GM21529 (cell line): ENCODE data around the gene ABCD4.

Source experiments
- ATAC-seq: cut with Tn5 transposase; IDR thresholded peaks from one replicate; pipeline ENCODE4 v1.9.1; 2021; ENCODE audit not compliant: unreplicated experiment

Gene ABCD4

DNA sequence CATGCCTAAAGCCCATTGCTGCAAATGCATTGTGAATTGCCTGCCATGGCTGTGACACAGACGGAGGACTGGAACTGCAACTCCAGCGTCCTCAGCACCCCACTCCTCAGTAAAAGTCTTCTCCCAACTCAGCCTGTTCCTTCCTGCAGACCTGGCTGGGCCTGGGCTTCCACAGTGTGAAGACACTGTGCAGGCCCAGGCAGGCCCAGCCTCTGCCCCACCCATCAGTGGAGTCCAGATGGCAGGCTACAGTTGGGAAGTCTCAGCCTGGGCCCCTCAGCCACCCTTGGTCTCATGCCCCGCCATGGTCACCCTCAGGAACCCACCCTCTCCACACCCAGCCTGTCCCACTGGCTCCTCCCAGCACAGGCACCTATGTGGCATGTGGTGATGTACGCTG lies 41.4 kb downstream of the ABCD4 start:
- no peak for ATAC-seq

DNA sequence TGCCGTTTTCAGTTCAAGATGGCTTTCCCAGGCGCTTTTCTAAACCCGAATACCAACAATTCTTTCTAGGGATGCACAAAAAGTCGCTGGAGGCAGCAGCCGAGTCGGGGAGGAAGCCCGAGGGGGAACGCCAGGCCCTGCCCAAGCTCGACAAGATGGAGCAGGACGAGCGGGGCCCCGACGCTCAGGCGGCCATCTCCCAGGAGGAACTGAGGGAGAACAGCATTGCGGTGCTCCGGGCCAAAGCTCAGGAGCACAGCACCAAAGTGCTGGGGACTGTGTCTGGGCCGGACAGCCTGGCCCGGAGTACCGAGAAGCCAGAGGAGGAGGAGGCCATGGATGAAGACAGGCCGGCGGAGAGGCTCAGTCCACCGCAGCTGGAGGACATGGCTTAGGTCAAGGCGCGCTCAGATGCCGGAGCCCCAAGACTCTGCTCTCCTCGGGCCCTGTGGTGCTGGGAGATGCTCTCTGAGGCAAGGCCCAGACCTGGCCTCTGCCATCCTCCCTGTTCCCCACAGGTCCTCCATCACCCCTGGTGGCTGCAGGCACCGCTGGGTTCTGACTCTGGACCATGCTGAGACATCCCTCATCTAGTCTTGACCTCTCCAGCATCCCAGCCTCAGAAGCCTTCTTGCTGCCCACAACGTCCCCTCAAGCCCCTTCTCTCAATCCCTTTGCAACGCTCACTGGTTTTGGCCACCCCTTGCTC lies 42.1 kb downstream of the ABCD4 start:
- ATAC-seq = no peak

DNA sequence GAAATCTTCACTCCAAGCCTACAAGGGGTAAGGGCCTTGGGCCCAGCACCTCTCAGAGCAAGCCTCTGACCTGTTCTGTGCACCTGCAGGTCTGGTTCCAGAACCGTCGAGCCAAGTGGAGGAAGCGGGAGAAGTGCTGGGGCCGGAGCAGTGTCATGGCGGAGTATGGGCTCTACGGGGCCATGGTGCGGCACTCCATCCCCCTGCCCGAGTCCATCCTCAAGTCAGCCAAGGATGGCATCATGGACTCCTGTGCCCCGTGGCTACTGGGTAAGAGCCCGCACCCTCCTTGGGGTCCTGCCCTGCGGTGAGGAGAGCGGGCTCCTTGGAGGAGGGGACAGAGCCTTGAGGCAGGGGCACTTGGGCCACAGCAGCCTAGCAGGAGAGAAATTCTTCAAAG lies 43.2 kb downstream of the ABCD4 start:
- ATAC-seq = no peak

DNA sequence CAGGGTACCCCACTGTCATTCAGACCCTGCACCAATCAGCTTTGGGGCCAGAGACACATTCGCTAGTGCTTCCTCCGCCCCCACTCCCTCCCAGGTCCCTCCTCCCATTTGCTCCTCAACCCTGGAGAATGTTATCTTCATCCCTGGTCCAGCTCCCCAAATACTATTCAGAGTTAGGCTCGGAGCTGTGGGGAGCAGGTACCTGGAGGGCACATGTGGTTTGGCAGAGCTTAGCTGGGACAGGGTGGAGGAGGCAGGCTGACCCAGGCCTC lies 44.0 kb downstream of the ABCD4 start:
- ATAC-seq = no peak

DNA sequence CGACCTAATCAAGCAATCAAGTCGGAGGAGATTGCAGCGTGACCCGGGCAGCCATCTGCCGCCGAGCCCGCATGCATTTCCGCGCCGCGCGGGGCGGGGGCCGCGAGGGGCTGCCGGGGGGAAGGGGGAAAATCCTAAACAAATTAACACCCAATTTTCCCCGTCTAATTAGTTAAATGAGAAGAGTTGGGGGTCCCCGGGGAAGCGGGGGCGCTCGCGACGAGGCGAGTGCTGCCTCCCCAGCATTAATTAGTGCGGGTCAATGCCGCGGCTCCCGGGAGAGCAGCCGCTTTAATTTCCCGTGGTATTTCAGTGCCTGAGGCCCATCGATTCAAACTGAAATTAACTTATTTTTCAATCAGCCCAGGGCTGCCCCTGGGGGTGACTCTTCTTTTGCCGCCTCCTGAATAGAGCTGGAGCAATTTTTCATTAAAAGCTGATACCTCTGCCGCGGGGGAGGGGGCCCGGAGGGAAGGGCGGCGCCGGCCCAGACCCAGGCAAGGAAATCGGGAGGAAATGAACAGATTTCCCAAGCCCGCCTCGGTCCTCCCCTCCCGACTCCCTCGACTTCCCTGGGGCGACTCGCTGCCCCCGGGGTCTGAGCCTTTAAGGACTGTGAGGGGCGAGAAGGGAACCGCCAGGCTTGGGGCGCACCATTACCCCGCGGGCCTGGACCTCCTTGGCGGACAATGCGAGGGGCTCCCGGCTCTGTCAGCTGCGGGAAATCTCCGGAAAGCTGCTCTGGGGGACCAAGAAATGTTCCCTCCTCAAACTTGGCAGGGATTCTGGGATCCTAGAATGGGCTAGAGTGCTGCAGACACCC lies 44.6 kb downstream of the ABCD4 start:
- ATAC-seq = no peak

DNA sequence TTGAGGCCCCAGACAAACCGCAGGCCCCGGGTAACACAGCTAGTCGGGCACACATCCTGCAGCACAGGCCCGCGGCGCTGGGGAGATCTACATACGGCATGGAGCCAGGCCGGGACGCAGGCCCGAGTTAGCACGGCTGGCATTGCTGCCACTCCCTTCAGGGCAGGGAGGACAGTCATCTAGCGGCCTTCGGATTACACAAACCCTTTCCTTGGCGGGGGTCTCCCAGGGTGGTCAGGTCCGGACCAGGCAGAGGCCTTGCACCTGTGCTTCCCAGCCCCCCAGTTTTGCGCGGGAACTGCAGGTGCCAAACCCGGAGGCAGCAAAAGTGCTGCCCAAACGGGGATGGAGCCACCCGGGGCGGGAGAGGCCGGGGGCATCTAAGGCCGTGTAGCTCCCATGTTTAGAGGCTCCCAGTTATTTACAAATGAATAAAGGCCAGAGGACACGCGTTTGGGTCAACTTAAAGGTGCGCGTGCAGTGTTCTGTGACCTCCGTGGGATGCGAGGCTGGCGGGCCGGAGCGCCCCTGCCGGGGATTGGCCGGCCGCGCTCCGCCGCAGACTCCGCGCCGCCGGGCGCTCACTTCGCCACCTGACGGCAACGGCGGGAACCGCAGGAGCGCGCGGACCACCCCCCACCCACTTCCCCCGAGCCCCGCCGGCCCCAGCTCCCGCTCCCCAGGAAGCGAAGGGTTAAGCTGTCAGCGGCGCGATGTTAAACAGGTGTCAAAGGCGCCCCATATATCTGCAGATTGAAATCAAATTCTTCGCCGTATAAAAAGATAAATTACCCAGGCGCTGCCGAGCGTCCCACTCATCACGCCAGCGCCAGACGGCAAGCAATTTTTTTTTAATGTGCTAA lies 45.4 kb downstream of the ABCD4 start:
- ATAC-seq = peak; percentile 71

DNA sequence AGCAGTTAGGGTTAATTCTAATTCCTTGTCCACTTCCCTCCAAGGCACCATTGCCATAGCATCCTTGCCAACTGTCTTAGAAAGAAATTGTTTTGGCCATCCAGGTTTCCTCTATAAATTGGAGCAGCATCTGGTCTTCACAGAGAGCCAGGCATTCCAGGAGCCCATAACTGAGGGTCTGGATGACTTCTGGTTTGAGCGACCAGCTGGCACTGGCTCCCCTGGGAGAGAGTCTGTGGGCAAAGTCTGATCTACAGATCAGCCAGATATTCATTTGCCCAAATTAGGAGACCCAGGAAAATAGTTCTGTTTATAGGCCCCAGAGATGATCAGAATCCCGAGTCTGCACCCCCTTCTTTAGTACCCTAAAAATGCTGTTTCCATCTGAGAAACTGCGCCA lies 47.5 kb downstream of the ABCD4 start:
- no peak for ATAC-seq

DNA sequence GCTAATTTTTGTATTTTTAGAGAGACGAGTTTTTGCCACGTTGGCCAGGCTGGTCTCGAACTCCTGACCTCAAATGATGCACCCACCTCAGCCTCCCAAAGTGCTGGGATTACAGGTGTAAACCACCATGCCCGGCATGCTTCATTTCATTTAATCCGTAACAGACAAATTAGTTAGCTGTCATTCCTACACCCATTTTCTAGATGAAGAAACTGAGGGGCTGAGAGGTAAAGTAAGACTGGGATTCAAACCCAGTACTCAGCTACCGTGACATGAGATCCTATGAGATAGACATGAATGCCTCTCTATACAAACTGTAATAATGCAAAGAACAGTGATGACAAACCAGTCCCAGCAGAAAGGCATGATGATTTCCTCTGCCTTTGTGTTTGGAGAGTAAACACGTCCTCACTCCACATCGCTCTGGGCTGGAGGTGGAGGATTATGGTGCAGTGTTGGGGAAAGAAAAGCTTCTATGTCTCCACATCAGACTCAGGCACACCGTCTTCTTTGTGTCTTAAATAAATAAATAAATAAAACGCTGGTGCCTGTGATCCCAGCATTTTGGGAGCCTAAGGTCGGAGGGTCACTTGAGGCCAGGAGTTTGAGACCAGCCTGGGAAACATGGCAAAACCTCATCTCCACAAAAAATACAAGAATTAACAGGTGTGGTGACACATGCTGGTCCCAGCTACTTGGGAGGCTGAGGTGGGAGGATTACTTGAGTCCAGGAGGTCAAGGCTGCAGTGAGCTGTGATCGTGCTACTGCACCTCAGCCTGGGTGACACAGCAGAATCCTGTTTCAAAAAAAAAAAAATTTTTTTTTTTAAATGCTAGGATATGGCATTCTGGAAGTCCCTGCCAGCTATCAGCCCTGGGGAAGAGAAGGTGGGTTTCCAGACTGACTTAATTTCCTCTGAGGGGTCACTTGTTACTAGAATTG lies 53.0 kb downstream of the ABCD4 start:
- no peak for ATAC-seq

DNA sequence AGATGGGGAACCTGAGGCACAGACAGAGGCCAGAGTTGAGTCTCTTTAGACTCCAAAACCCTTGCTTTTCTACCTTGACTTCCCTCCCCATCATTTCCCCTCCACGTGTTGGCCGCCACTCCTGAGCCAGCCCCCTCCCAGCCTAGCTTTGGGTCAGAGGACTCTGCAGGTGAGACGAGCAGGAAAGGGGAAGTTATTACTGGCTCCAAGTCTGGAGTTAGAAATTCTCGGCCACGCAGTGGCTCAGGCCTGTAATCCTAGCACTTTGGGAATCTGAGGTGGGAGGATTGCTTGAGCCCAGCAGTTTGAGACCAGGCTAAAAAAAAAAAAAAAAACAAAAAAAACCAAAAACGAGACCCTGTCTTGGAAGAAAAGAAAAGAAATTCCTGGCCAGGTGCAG lies 54.7 kb downstream of the ABCD4 start:
- ATAC-seq = no peak

DNA sequence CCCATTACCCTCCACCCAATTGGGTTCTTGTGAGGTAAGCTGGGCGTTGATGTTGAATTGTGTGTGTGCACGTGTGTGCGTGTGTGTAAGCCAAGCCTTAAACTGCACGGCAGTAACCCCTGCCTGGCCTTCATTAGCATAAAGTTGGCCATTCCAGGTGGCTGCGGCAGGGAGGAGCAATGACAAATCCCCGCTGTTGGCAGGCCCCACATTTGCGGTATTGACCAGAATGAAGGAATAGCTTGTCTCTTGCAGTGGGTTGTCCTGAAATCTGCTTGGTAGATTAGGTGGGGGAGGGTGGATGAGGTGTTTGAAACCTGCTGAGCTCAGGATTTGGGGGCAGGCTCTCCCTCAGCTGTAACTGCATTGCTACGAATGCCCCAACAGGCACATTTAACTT lies 56.2 kb downstream of the ABCD4 start:
- no peak for ATAC-seq

DNA sequence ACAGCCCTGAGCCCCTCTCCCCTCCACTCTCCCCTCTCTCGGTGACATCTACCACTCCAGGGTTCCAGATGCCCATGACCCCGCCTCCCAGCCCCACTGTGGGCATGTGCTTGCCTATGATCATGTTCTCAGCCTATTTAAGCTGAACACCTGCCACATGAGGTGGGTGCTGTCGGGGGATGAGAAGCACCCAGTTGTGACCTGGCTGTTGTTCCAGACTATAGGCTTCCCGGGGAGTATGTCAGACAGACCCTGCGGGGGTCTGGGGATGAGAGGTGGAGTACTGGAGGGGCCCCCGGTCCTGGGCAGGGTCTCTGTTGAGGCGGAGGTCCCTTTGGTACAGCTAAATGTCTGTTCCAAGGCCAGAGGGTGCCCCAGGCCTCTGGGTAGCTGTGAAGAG lies 57.4 kb downstream of the ABCD4 start:
- no peak for ATAC-seq

DNA sequence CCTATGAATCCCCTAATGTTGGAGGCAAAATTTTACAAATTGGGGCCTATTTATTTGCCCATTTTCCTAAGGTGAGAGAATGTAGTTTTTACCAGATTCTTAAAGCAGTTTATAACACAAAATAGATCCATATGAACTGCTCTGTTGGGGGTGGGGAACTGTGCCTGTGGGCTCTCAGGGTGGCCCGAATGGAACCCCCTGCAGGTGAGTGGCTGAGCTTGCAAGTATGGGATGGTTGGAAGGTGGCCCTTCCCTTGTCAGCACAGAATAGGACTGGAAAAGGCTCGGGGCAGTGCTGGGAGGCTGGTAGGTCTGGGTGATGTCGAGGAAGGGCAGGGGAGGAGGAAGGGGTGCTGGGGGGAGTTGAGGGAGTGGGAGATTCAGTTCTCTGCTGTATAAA lies 58.6 kb downstream of the ABCD4 start:
- no peak for ATAC-seq

DNA sequence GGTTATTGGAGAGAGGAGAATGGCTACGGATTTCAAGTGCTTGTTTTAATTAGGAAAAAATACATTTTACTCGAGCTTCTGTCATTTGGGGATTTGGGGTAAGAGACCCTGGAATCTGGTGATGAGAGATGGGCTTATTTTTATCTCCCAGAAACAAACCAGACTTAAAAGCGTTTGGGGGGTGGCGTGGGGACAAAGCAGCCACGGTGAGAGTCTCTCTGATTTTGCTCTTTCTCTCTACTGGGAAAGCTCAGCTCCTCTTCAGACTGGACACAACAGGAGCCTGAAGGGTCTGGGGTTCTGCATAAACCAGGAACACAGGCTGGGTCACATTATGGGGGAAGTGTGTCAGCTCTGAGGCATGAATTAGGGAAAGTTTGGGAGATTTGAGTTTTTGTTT lies 59.7 kb downstream of the ABCD4 start:
- no peak for ATAC-seq

DNA sequence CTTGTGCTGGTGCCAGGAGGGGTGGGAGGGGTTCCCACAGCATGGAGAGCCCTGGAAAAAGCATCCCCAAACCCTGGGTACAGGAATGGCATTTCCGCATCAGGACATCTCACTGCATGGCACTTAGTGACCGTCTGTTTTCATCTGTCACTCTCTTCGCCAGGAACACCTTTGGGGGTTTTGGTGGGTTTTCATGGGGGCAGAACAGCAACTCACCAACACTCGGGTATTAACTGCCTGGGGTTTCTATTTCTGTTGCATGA lies 60.0 kb downstream of the ABCD4 start:
- no peak for ATAC-seq

DNA sequence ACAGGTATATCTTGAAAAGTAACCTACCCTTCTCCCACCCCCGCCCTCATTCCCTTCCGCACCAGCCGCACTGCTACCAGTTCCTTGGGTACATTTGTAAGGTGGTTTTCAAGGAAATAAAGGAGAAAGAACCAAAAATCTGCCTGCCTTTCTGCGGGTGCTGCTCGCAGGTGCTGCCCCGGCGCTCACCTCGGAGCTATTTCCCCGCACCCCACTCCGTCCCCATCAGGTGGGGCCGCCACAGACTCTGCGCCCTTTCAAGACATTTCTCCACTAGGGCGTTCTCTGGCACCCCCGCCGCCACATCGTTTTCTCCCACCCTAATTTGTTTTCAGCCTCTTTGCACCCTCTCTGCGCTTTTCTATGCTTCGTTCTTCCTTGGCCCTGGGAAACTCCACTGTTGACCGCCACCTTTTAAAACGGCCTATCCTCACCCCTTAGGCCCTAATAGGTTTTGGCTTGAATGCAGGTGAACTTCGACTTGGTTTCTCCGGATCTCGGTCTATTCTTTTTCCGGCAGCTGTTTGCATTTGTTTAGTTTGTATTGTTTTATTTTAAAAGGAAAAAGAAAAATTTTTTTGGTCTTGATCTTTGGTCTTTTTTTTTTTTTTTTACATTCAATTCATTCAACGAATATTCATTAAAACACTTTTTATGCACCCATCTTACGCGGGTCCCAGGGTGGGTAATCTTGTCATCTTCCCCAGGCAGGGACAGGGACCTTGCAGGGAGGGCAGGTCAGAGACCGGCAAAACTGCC lies 60.5 kb downstream of the ABCD4 start:
- ATAC-seq = no peak

DNA sequence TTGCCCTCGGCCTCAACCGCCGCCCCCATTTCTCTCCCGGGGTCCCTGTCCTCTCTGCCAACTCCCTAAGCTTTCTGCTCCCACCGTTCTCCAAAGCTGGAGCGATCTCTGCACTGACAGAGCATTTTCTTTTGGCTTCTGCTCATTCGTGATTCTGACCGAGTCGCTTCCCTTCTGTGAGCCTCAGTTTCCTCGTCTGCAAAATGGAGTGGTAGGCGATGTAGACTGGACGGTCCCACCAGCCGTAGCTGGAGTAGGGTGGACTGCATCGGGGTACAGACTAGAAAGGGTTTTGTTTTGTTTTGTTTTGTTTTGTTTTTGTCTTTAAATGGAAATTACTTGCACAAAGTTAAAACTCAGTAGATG lies 61.1 kb downstream of the ABCD4 start:
- no peak for ATAC-seq

DNA sequence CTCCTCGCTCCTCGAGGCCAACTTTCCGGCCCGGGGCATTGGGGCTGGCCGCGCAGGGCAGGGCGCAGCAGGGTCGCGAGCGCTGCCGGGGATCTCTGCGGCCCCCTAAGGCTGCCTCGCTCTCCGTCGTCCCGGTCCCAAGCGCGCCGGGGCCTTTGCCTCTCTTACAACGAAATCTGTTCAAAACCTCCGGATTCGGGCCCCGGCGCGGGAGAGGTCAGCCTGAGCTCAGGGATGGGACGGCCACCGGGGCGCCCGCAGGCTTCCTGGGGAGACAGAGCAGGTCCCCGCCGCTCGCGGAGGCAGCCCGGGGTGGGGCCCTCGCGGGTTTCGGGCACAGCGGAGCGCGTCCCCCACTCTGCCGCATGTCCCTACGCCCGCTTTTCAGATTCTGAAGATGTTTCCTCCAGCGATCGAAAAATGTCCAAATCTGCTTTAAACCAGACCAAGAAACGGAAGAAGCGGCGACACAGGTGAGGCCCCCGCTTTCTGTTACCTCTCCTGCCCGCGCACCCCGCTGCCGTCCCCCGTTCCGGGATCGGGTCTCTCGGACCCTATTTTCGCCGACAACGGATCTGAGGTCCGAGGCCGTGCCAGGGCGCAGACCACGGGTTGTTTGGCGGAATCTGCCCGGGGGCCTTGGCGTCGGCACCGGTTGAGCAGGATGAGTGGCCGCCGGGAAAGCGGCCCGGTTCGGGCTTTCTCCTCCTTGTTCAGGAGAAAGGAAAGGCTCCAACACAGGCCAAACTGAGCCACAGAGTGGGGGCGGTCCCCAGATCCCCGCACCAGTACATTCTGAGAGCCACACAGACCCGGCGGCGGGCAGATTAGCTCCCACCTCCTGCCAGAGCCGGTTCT lies 61.7 kb downstream of the ABCD4 start:
- ATAC-seq = no peak

DNA sequence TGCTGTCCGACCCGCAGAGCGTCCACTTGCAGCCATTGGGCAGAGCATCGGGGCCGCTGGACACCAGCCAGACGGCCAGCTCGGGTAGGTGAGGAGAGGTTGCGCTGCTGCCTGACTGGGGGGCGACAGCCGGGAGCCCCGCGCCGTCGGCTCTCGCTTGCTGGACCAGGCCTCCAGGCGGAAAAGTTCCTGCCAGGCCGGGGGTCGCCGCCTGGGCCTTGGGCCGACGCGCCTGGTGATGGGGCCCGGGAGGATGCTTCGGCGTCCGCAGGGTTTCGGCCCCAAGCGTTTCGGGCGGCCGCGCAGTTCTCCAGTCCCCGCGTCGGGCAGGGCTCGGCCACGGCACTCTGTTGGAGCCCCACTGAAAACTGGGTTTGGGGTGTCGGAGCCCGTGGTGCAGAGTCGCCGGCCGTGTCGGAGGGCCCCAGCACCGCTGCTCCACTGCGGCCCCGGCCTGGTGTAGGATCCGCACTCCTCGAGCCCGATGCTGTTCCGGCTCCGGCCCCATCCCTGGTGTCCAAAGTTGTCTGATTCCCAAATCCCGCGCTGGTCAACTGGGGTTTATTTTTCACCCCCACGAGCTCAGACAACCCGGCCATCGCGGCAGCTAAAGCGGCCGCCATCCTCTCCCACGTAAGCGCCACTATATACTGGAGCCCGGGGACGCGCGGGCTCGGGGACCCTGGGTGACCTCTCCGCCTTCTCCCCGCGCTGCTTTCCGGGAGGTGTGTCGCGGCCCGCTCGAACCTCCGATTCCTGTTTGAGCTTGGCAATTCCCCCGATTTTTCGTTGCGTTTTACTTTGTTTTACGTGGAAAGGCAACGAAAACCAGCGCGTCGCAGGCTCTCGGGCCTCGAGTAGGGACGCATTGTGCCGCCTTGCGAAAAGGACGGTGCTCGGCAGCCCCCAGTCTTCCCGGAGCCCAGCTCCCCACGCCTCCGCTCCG lies 62.6 kb downstream of the ABCD4 start:
- ATAC-seq = no peak
